Mesenchymal stem cell (in vitro differentiated cells and primary cell): ENCODE measurements around the gene NOP14.

Experiments
- DNase-seq: peaks from one replicate; pipeline ENCODE4 v3.0.0-alpha.2; 2013
- H2AFZ ChIP-seq: one replicate; pipeline ENCODE4 v1.6.1; 2013; ENCODE audit warnings: low read depth, mild to moderate bottlenecking, control low read depth, inconsistent platforms, low read length, moderate library complexity
- H2AK5ac ChIP-seq: 2 replicates; pipeline ENCODE4 v1.6.1; 2013; ENCODE audit warnings: low read length, moderate library complexity, mild to moderate bottlenecking, inconsistent platforms; ENCODE audit not compliant: severe bottlenecking
- H2BK120ac ChIP-seq: one replicate; pipeline ENCODE4 v1.6.1; 2013; ENCODE audit warnings: low read depth, mild to moderate bottlenecking, inconsistent platforms, low read length, moderate library complexity
- H2BK12ac ChIP-seq, 2 experiments: one replicate each; pipeline ENCODE4 v1.6.1; 2013; ENCODE audit warnings: inconsistent platforms in 2 of 2, low read length in 2 of 2, mild to moderate bottlenecking in 2 of 2, moderate library complexity in 2 of 2, control low read depth in 1 of 2
- H2BK15ac ChIP-seq: one replicate; pipeline ENCODE4 v1.6.1; 2013; ENCODE audit warnings: mild to moderate bottlenecking, low read depth, inconsistent platforms; ENCODE audit not compliant: poor library complexity, severe bottlenecking
- H2BK5ac ChIP-seq: 2 replicates; pipeline ENCODE4 v1.6.1; 2013; ENCODE audit warnings: low read depth, mild to moderate bottlenecking, low read length, control low read depth, inconsistent platforms; ENCODE audit not compliant: poor library complexity, severe bottlenecking
- H3K14ac ChIP-seq, 2 experiments: one replicate each; pipeline ENCODE4 v1.6.1; 2013; ENCODE audit warnings: inconsistent platforms in 2 of 2, low read length in 2 of 2, control low read depth in 1 of 2, mild to moderate bottlenecking in 1 of 2, moderate library complexity in 1 of 2
- H3K18ac ChIP-seq, 2 experiments: one replicate each; pipeline ENCODE4 v1.6.1; 2013; ENCODE audit warnings: inconsistent platforms in 2 of 2, low read length in 2 of 2, control low read depth in 1 of 2, low read depth in 1 of 2, mild to moderate bottlenecking in 1 of 2
- H3K23ac ChIP-seq, 2 experiments: one replicate each; pipeline ENCODE4 v1.6.1; 2013; ENCODE audit warnings: inconsistent platforms in 2 of 2, low read length in 2 of 2, mild to moderate bottlenecking in 2 of 2, moderate library complexity in 2 of 2, control low read depth in 1 of 2
- H3K27ac ChIP-seq: 2 replicates; pipeline ENCODE4 v1.5.1; 2013; ENCODE audit warnings: mild to moderate bottlenecking, moderate library complexity, low read length, control low read depth, inconsistent platforms; ENCODE audit not compliant: poor library complexity, severe bottlenecking
- H3K27me3 ChIP-seq, 2 experiments: 2 replicates each; pipeline versions ENCODE4 v1.6.1 to v1.7.0; 2013; ENCODE audit warnings: low read length in 2 of 2, mild to moderate bottlenecking in 2 of 2, moderate library complexity in 2 of 2, control low read depth in 1 of 2, inconsistent platforms in 1 of 2; ENCODE audit not compliant: control insufficient read depth in 1 of 2, insufficient read depth in 1 of 2
- H3K36me3 ChIP-seq, 2 experiments: 2 replicates each; pipeline versions ENCODE4 v1.6.1 to v1.7.0; 2013; ENCODE audit warnings: low read length in 2 of 2, control low read depth in 1 of 2, inconsistent platforms in 1 of 2, low read depth in 1 of 2, mild to moderate bottlenecking in 1 of 2; ENCODE audit not compliant: insufficient read depth in 2 of 2, control insufficient read depth in 1 of 2
- H3K4ac ChIP-seq, 2 experiments: one replicate each; pipeline ENCODE4 v1.6.1; 2013; ENCODE audit warnings: inconsistent platforms in 2 of 2, low read length in 2 of 2, mild to moderate bottlenecking in 2 of 2, moderate library complexity in 2 of 2, control low read depth in 1 of 2, low read depth in 1 of 2
- H3K4me1 ChIP-seq: 2 replicates; pipeline ENCODE4 v1.6.1; 2013; ENCODE audit warnings: low read depth, low read length, control low read depth; ENCODE audit not compliant: control insufficient read depth, insufficient read depth
- H3K4me2 ChIP-seq: 2 replicates; pipeline ENCODE4 v1.6.1; 2013; ENCODE audit warnings: low read length, mild to moderate bottlenecking, inconsistent platforms; ENCODE audit not compliant: poor library complexity, severe bottlenecking
- H3K4me3 ChIP-seq, 2 experiments: 2 replicates each; pipeline versions ENCODE4 v1.5.1 to v1.7.0; 2013; ENCODE audit warnings: low read length in 2 of 2, mild to moderate bottlenecking in 2 of 2, control low read depth in 1 of 2, low read depth in 1 of 2; ENCODE audit not compliant: insufficient read depth in 1 of 2
- H3K79me1 ChIP-seq: replicated peaks from 2 replicates; pipeline ENCODE4 v1.6.1; 2013; ENCODE audit warnings: mild to moderate bottlenecking, control low read depth, low read length, inconsistent platforms; ENCODE audit not compliant: poor library complexity, severe bottlenecking
- H3K9ac ChIP-seq: 2 replicates; pipeline ENCODE4 v1.7.0; 2013; ENCODE audit warnings: mild to moderate bottlenecking, low read length, moderate library complexity
- H3K9me3 ChIP-seq: 2 replicates; pipeline ENCODE4 v1.7.0; 2013; ENCODE audit warnings: mild to moderate bottlenecking, low read length; ENCODE audit not compliant: control insufficient read depth
- H4K8ac ChIP-seq: one replicate; pipeline ENCODE4 v1.6.1; 2013; ENCODE audit warnings: inconsistent platforms, mild to moderate bottlenecking, low read length, moderate library complexity
- H4K91ac ChIP-seq: one replicate; pipeline ENCODE4 v1.6.1; 2013; ENCODE audit warnings: mild to moderate bottlenecking, low read length, inconsistent platforms
- WGBS: methylation state at CpG from one replicate; pipeline ENCODE4 v1.1.7; 2013; ENCODE audit warnings: mixed read lengths; 5-methylcytosine and 5-hydroxymethylcytosine counted together

NOP14 gene

GRCh38 chr4:2888886-2889285 is 74.3 kb downstream of the NOP14 start:
- Histone ChIP-seq H2BK12ac (no peak overlapping the region), H3K27ac (no peak overlapping the region), H3K4me1 (peaks cover 2% of the 10 kb centered on the region), H4K8ac (no peak overlapping the region), H3K79me1 (peaks cover 35% of the 10 kb centered on the region), H3K4me2 (no peak overlapping the region), H3K4me3 (no peak overlapping the region), H3K36me3 (peaks cover 35 to 44% of the 10 kb centered on the region in 2 experiments), H3K14ac (no peak overlapping the region), H4K91ac (no peak overlapping the region), H2AK5ac (no peak overlapping the region), H3K4ac (no peak overlapping the region), H2AFZ (no peak overlapping the region), H3K9ac (no peak overlapping the region), H2BK5ac (no peak overlapping the region), H3K18ac (no peak overlapping the region), H3K23ac (peak overlapping the region in 1 of 2 experiments; percentile 89), H3K9me3 (no peaks in the 10 kb centered on the region), H3K27me3 (no peaks in the 10 kb centered on the region), H2BK120ac (no peak overlapping the region), H2BK15ac (no peak overlapping the region)
- no peak for DNase-seq
- WGBS, result 100% methylated on average over 3 of the region's 3 CpGs
